Astrocyte (in vitro differentiated cells and primary cell): ENCODE data around the gene PPM1N. TPM values are rescaled to one million over a fixed set of nuclear protein-coding genes. Genes with fewer than 3 reads are reported as not detected.

ENCODE experiments used
- DNase-seq: peaks from one replicate; pipeline ENCODE4 v3.0.0-alpha.2; 2010; ENCODE audit warnings: low read depth
- FAIRE-seq: peaks from 2 replicates; lab custom pipeline; 2011; peaks lifted over from hg19 to GRCh38; lab: Jason Lieb, UNC
- H2AFZ ChIP-seq: 2 replicates; pipeline ENCODE4 v1.6.0; 2012; ENCODE audit warnings: low read depth, low read length, inconsistent platforms
- H3K27ac ChIP-seq: 2 replicates; pipeline ENCODE4 v1.5.1; 2011; ENCODE audit warnings: low read depth, low read length, inconsistent platforms
- H3K27me3 ChIP-seq: 2 replicates; pipeline ENCODE4 v1.6.0; 2011; ENCODE audit warnings: low read length, inconsistent platforms; ENCODE audit not compliant: insufficient read depth
- H3K36me3 ChIP-seq: 2 replicates; pipeline ENCODE4 v1.5.1; 2011; ENCODE audit warnings: low read length, inconsistent platforms; ENCODE audit not compliant: insufficient read depth
- H3K4me1 ChIP-seq: 2 replicates; pipeline ENCODE4 v1.5.1; 2011; ENCODE audit warnings: low read length, inconsistent platforms; ENCODE audit not compliant: insufficient read depth
- H3K4me2 ChIP-seq: 2 replicates; pipeline ENCODE4 v1.6.0; 2012; ENCODE audit warnings: low read length, inconsistent platforms
- H3K4me3 ChIP-seq: 2 replicates; pipeline ENCODE4 v1.5.1; 2011; ENCODE audit warnings: low read depth, mild to moderate bottlenecking, low read length, inconsistent platforms; ENCODE audit not compliant: insufficient read depth
- H3K79me2 ChIP-seq: 2 replicates; pipeline ENCODE4 v1.6.0; 2012; ENCODE audit warnings: mild to moderate bottlenecking, low read length, inconsistent platforms; ENCODE audit not compliant: insufficient read depth
- H3K9ac ChIP-seq: 2 replicates; pipeline ENCODE4 v1.6.0; 2012; ENCODE audit warnings: mild to moderate bottlenecking, low read length, inconsistent platforms
- H3K9me3 ChIP-seq: 2 replicates; pipeline ENCODE4 v1.5.1; 2012; ENCODE audit warnings: low read depth, mild to moderate bottlenecking, low read length, inconsistent platforms; ENCODE audit not compliant: insufficient read depth
- H4K20me1 ChIP-seq: 2 replicates; pipeline ENCODE4 v1.6.0; 2012; ENCODE audit warnings: low read length, inconsistent platforms; ENCODE audit not compliant: insufficient read depth
- H3K27ac Mint-ChIP-seq: one replicate; pipeline ENCODE4 v1.8.0; 2021; ENCODE audit warnings: mild to moderate bottlenecking, mixed read lengths; ENCODE audit not compliant: unreplicated experiment
- H3K27me3 Mint-ChIP-seq: one replicate; pipeline ENCODE4 v1.8.0; 2021; ENCODE audit warnings: low read depth, mixed read lengths; ENCODE audit not compliant: unreplicated experiment
- H3K36me3 Mint-ChIP-seq: one replicate; pipeline ENCODE4 v1.8.0; 2021; ENCODE audit warnings: low read depth, mixed read lengths; ENCODE audit not compliant: unreplicated experiment
- H3K4me1 Mint-ChIP-seq: one replicate; pipeline ENCODE4 v1.8.0; 2021; ENCODE audit warnings: low read depth, mixed read lengths; ENCODE audit not compliant: unreplicated experiment
- H3K4me3 Mint-ChIP-seq: one replicate; pipeline ENCODE4 v1.8.0; 2021; ENCODE audit warnings: mild to moderate bottlenecking, moderate library complexity, mixed read lengths; ENCODE audit not compliant: unreplicated experiment
- H3K9me3 Mint-ChIP-seq: one replicate; pipeline ENCODE4 v1.8.0; 2021; ENCODE audit warnings: mild to moderate bottlenecking, mixed read lengths; ENCODE audit not compliant: unreplicated experiment
- CTCF ChIP-seq: IDR thresholded peaks from 2 replicates; pipeline ENCODE4 v1.5.1; 2011; ENCODE audit warnings: low read depth, mild to moderate bottlenecking, inconsistent platforms, low read length, moderate library complexity; ENCODE audit not compliant: insufficient read depth
- EZH2 ChIP-seq: IDR thresholded peaks from 2 replicates; pipeline ENCODE4 v1.6.1; 2012; ENCODE audit warnings: mild to moderate bottlenecking, low read length, inconsistent platforms; ENCODE audit not compliant: insufficient read depth
- total RNA-seq: library from RNA; stranded (reverse); gene quantifications from 2 replicates; pipeline ENCODE4 v1.2.1, GENCODE V29; 2021

Gene PPM1N
- total RNA-seq, 1 donor from 2014 or later, result 1.3 TPM

GRCh38 chr19:45529420-45529785 lies 31.2 kb downstream of the PPM1N start:
- Histone ChIP-seq H3K27me3 (no peaks in the 10 kb centered on the region), H3K4me3 (no peak overlapping the region), H3K27ac (no peak overlapping the region), H3K36me3 (peaks cover 26% of the 10 kb centered on the region), H3K9me3 (no peaks in the 10 kb centered on the region), H3K79me2 (no peaks in the 10 kb centered on the region), H3K4me1 (peaks cover 11% of the 10 kb centered on the region), H2AFZ (no peak overlapping the region), H3K9ac (no peak overlapping the region), H4K20me1 (peaks cover 47% of the 10 kb centered on the region), H3K4me2 (no peak overlapping the region)
- Mint-ChIP-seq H3K9me3 (peaks cover 3% of the 10 kb centered on the region), H3K27me3 (no peaks in the 10 kb centered on the region), H3K27ac (no peak overlapping the region), H3K4me3 (no peak overlapping the region), H3K36me3 (peaks cover 26% of the 10 kb centered on the region), H3K4me1 (peaks cover 7% of the 10 kb centered on the region)
- TF ChIP-seq EZH2 (no peak), CTCF (no peak)
- no peak for FAIRE-seq
- DNase-seq, result no peak

- Mint-ChIP-seq H3K36me3 (peaks cover 16% of the 10 kb centered on the region), H3K27me3 (no peaks in the 10 kb centered on the region), H3K27ac (no peak overlapping the region), H3K4me1 (peaks cover 6% of the 10 kb centered on the region), H3K4me3 (no peak overlapping the region), H3K9me3 (peaks cover 3% of the 10 kb centered on the region)
- no peak for FAIRE-seq
- Histone ChIP-seq H3K4me2 (no peak overlapping the region), H2AFZ (no peak overlapping the region), H3K4me1 (peaks cover 11% of the 10 kb centered on the region), H3K4me3 (no peak overlapping the region), H3K36me3 (peaks cover 9% of the 10 kb centered on the region), H4K20me1 (peaks cover 27% of the 10 kb centered on the region), H3K27me3 (no peaks in the 10 kb centered on the region), H3K27ac (no peak overlapping the region), H3K9me3 (no peaks in the 10 kb centered on the region), H3K9ac (no peak overlapping the region), H3K79me2 (no peaks in the 10 kb centered on the region)
- no peak for DNase-seq
- TF ChIP-seq EZH2 (no peak), CTCF (no peak)
These were observed 33.1 kb downstream of the PPM1N start for GRCh38 chr19:45531349-45531748.

GRCh38 chr19:45539459-45539858 lies 41.2 kb downstream of the PPM1N start:
- no peak overlapping the region for H3K9ac ChIP-seq
- no peak overlapping the region for H3K4me3 Mint-ChIP-seq
- H2AFZ ChIP-seq, result no peak overlapping the region
- DNase-seq (no peak), FAIRE-seq (no peak)
- H3K36me3 Mint-ChIP-seq, result no peaks in the 10 kb centered on the region
- H3K27ac Mint-ChIP-seq, result no peak overlapping the region
- no peaks in the 10 kb centered on the region for H3K36me3 ChIP-seq
- TF ChIP-seq EZH2 (no peak), CTCF (no peak)
- no peak overlapping the region for H3K27ac ChIP-seq
- no peaks in the 10 kb centered on the region for H3K79me2 ChIP-seq
- no peaks in the 10 kb centered on the region for H3K4me1 ChIP-seq
- H3K4me3 ChIP-seq, result no peak overlapping the region
- H3K4me2 ChIP-seq, result no peak overlapping the region
- H4K20me1 ChIP-seq, result no peaks in the 10 kb centered on the region
- H3K27me3 Mint-ChIP-seq, result no peaks in the 10 kb centered on the region
- no peaks in the 10 kb centered on the region for H3K4me1 Mint-ChIP-seq
- H3K27me3 ChIP-seq, result no peaks in the 10 kb centered on the region
- no peaks in the 10 kb centered on the region for H3K9me3 ChIP-seq
- H3K9me3 Mint-ChIP-seq, result peaks cover 2% of the 10 kb centered on the region
